Naive B cell (primary cell): Measurements from ENCODE around the gene SLC35F1. TPM values are rescaled to one million over a fixed set of nuclear protein-coding genes. Genes with fewer than 3 reads are reported as not detected.
"Not testable (repeated sequence)": the region's sequence is repeated elsewhere in the genome, so short reads cannot be mapped to it uniquely, and the experiment has no call there.

Experiments
- ATAC-seq, 2 donors: fragments of 150-1000 bp; cut with Tn5 transposase; 2 replicates each; pipeline ENCODE4 v1.10.0; 2021; ENCODE audit warnings: low read depth in 2 of 2, mild to moderate bottlenecking in 2 of 2, moderate library complexity in 2 of 2
- DNase-seq: peaks from one replicate; pipeline ENCODE4 v3.0.0; 2022
- H3K27ac Mint-ChIP-seq, 6 donors: one replicate each; pipeline ENCODE4 v1.8.0; 2020 to 2022; ENCODE audit warnings: mild to moderate bottlenecking in 6 of 6, mixed read lengths in 6 of 6, moderate library complexity in 5 of 6, inconsistent platforms in 2 of 6
- H3K27me3 Mint-ChIP-seq, 3 donors: one replicate each; pipeline ENCODE4 v1.8.0; 2021 to 2022; ENCODE audit warnings: mixed read lengths in 3 of 3, mild to moderate bottlenecking in 1 of 3
- H3K36me3 Mint-ChIP-seq, 2 donors: one replicate each; pipeline ENCODE4 v1.8.0; 2020 to 2022; ENCODE audit warnings: mixed read lengths in 2 of 2, inconsistent platforms in 1 of 2, mild to moderate bottlenecking in 1 of 2
- H3K4me1 Mint-ChIP-seq, 3 donors: one replicate each; pipeline ENCODE4 v1.8.0; 2020 to 2022; ENCODE audit warnings: mixed read lengths in 3 of 3, inconsistent platforms in 1 of 3, mild to moderate bottlenecking in 1 of 3, moderate library complexity in 1 of 3
- H3K4me3 Mint-ChIP-seq, 8 donors: one replicate each; pipeline ENCODE4 v1.8.0; 2020 to 2022; ENCODE audit warnings: mild to moderate bottlenecking in 8 of 8, mixed read lengths in 8 of 8, moderate library complexity in 8 of 8, inconsistent platforms in 2 of 8
- H3K9me3 Mint-ChIP-seq, 7 donors: one replicate each; pipeline ENCODE4 v1.8.0; 2020 to 2022; ENCODE audit warnings: mixed read lengths in 7 of 7, mild to moderate bottlenecking in 5 of 7, inconsistent platforms in 2 of 7, moderate library complexity in 1 of 7
- polyA plus RNA-seq, 6 donors: library from polyadenylated mRNA; unstranded; fragments of 300-500 nt; fragmentation: Illumina TruSeq; gene quantifications; one replicate each; pipeline ENCODE4 v1.2.3, GENCODE V29; 2021; ENCODE audit warnings: low read depth in 6 of 6

SLC35F1 gene
- polyA plus RNA-seq: not detected

- Mint-ChIP-seq H3K4me3 (peak within 1 kb of the TSS; percentile 39 to 89 (median 72)), H3K27ac (peak within 1 kb of the TSS in 1 of 6 donors; percentile 56), H3K36me3 (no peaks in the 10 kb centered on the region), H3K4me1 (peaks cover 3 to 13% (median 5%) of the 10 kb centered on the region in 3 donors), H3K9me3 (peaks cover 0 to 7% (median 0%) of the 10 kb centered on the region in 7 donors), H3K27me3 (peaks cover 54 to 67% (median 57%) of the 10 kb centered on the region in 3 donors)
- DNase-seq: no peak
- peak; percentile 35 to 48 for ATAC-seq
These were observed at the start of gene SLC35F1 for GRCh38 chr6:117906958-117907600. Gene SLC35F1 (plus strand): TSS chr6:117907264.

GRCh38 chr6:117858601-117859000 lies 48.5 kb upstream of the SLC35F1 start:
- DNase-seq: not testable (repeated sequence)

DNA sequence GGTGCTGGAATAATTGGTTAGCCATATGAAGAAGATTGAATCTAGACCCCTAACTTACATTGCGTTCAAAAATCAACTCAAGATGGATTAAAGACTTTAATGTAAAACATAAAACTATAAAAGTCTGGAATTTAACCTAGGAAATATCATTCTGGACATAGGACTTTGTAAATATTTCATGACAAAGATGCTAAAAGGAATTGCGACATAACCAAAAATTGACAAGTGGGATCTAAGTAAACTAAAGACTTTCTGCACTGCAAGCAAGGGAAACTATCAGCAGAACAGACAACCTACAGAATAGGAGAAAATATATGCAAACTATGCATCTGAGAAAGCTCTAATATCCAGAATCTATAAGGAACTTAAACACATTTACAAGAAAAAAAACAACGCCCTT lies 45.5 kb upstream of the SLC35F1 start:
- H3K4me1 Mint-ChIP-seq: no peaks in the 10 kb centered on the region
- DNase-seq: no peak
- no peak overlapping the region for H3K4me3 Mint-ChIP-seq
- ATAC-seq: no peak
- no peaks in the 10 kb centered on the region for H3K27me3 Mint-ChIP-seq
- no peaks in the 10 kb centered on the region for H3K36me3 Mint-ChIP-seq
- no peak overlapping the region for H3K27ac Mint-ChIP-seq
- peaks cover 0 to 16% (median 7%) of the 10 kb centered on the region in 7 donors for H3K9me3 Mint-ChIP-seq

More at GRCh38 chr6:117858601-117859000, 48.5 kb upstream of the SLC35F1 start:
- ATAC-seq, H3K4me3 Mint-ChIP-seq, H3K27me3 Mint-ChIP-seq, H3K36me3 Mint-ChIP-seq, H3K27ac Mint-ChIP-seq, H3K4me1 Mint-ChIP-seq: not testable (repeated sequence)
- peaks cover 3 to 22% (median 8%) of the 10 kb centered on the region in 7 donors for H3K9me3 Mint-ChIP-seq

DNA sequence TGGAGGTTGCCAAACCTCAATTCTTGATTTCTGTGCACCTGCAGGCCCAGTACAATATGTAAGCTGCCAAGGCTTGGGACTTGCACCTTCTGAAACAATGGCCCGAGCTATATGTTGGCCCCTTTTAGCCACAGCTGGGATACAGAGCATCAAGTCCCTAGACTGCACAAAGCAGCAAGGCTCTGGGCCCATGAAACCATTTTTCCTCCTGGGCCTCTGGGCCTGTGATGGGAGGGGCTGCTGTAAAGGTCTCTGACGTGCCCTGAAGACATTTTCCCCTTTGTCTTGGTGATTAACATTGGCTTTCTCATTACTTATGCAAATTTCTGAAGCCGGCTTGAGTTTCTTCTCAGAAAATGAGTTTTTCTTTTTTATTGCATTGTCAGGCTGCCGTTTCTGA lies 40.5 kb upstream of the SLC35F1 start:
- Mint-ChIP-seq H3K36me3 (no peaks in the 10 kb centered on the region), H3K4me1 (no peaks in the 10 kb centered on the region), H3K27ac (no peak overlapping the region), H3K9me3 (peaks cover 0 to 19% (median 8%) of the 10 kb centered on the region in 7 donors), H3K27me3 (no peaks in the 10 kb centered on the region), H3K4me3 (no peak overlapping the region)
- ATAC-seq (no peak), DNase-seq (no peak)

- no peak overlapping the region for H3K27ac Mint-ChIP-seq
- DNase-seq (no peak), ATAC-seq (no peak)
- H3K27me3 Mint-ChIP-seq: no peaks in the 10 kb centered on the region
- no peaks in the 10 kb centered on the region for H3K36me3 Mint-ChIP-seq
- H3K9me3 Mint-ChIP-seq: peaks cover 0 to 16% (median 5%) of the 10 kb centered on the region in 7 donors
- H3K4me3 Mint-ChIP-seq: no peak overlapping the region
- H3K4me1 Mint-ChIP-seq: no peaks in the 10 kb centered on the region
These were observed 36.4 kb upstream of the SLC35F1 start for GRCh38 chr6:117870486-117871242.

- Mint-ChIP-seq H3K4me1 (no peaks in the 10 kb centered on the region), H3K27me3 (peaks cover 0 to 8% (median 5%) of the 10 kb centered on the region in 3 donors), H3K36me3 (no peaks in the 10 kb centered on the region), H3K4me3 (no peak overlapping the region), H3K27ac (no peak overlapping the region), H3K9me3 (peaks cover 0 to 2% (median 0%) of the 10 kb centered on the region in 7 donors)
- no peak for DNase-seq
- ATAC-seq: no peak
These were observed 26.2 kb upstream of the SLC35F1 start for GRCh38 chr6:117880824-117881223.

GRCh38 chr6:117890172-117890571 lies 16.9 kb upstream of the SLC35F1 start:
- peaks cover 10 to 12% (median 11%) of the 10 kb centered on the region in 3 donors for H3K27me3 Mint-ChIP-seq
- peaks cover 0 to 9% (median 0%) of the 10 kb centered on the region in 7 donors for H3K9me3 Mint-ChIP-seq
- H3K4me1 Mint-ChIP-seq: no peaks in the 10 kb centered on the region
- H3K4me3 Mint-ChIP-seq: no peak overlapping the region
- DNase-seq (no peak), ATAC-seq (no peak)
- no peaks in the 10 kb centered on the region for H3K36me3 Mint-ChIP-seq
- H3K27ac Mint-ChIP-seq: no peak overlapping the region

- peaks cover 0 to 7% (median 0%) of the 10 kb centered on the region in 7 donors for H3K9me3 Mint-ChIP-seq
- DNase-seq (no peak), ATAC-seq (no peak)
- no peaks in the 10 kb centered on the region for H3K36me3 Mint-ChIP-seq
- H3K27me3 Mint-ChIP-seq: peaks cover 52 to 66% (median 53%) of the 10 kb centered on the region in 3 donors
- peak overlapping the region in 1 of 6 donors; percentile 56 for H3K27ac Mint-ChIP-seq
- H3K4me3 Mint-ChIP-seq: peak overlapping the region; percentile 22 to 89 (median 72)
- peaks cover 3 to 13% (median 5%) of the 10 kb centered on the region in 3 donors for H3K4me1 Mint-ChIP-seq
These were observed 532 bp upstream of the SLC35F1 start for GRCh38 chr6:117906507-117906957.

GRCh38 chr6:117907601-117908245 lies 659 bp downstream of the SLC35F1 start:
- Mint-ChIP-seq H3K27me3 (peaks cover 58 to 63% (median 59%) of the 10 kb centered on the region in 3 donors), H3K36me3 (no peaks in the 10 kb centered on the region), H3K4me1 (peaks cover 3 to 13% (median 5%) of the 10 kb centered on the region in 3 donors), H3K27ac (no peak overlapping the region), H3K4me3 (peak overlapping the region in 3 of 8 donors; percentile 19 to 67 (median 56)), H3K9me3 (peaks cover 0 to 7% (median 0%) of the 10 kb centered on the region in 7 donors)
- ATAC-seq (no peak), DNase-seq (no peak)

DNA sequence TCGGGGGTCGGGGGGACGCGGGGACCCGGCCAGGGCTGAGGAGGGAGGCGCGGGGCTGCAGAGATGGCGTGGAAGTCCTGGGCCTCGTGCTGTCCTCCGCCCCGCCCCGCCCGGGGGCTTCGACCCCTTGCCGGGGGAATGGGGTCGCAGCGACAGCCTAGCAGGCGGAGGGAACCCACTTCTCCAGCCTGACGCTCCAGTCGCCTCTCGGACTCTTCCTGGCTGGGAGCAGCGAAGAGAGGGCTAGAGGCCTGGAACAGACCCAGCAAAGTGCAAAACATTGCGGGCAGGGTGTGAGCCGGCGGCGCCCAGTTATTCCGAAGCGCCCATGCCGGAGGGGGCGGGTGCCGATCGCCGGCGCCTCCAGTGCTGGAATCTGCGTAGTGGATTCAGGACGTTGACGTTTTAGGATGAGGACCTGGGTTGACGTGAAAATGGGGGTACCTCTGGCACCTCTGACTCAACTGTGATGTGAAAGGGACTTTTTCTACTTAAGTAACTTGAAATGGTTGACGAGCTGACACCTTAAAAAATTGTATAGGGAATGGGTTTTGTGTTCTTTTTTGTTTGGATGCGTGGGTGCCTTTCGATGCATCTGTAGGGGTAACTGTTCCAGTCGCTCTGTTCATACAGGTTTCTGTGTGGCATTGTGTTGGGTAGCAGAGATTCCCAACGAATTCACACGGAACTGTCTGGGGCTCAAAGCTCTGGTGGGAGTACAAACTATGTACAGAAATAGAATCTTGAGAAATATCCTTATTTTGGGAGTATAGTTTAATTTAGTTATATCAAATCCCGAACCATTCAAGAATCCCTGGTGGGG lies 1.4 kb downstream of the SLC35F1 start:
- peaks cover 3 to 13% (median 5%) of the 10 kb centered on the region in 3 donors for H3K4me1 Mint-ChIP-seq
- H3K9me3 Mint-ChIP-seq: peaks cover 0 to 7% (median 0%) of the 10 kb centered on the region in 7 donors
- H3K27ac Mint-ChIP-seq: peak overlapping the region in 1 of 6 donors; percentile 21
- ATAC-seq: no peak
- DNase-seq: no peak
- peaks cover 58 to 62% (median 61%) of the 10 kb centered on the region in 3 donors for H3K27me3 Mint-ChIP-seq
- H3K36me3 Mint-ChIP-seq: no peaks in the 10 kb centered on the region
- peak overlapping the region; percentile 52 to 84 (median 63) for H3K4me3 Mint-ChIP-seq

- peaks cover 3 to 13% (median 5%) of the 10 kb centered on the region in 3 donors for H3K4me1 Mint-ChIP-seq
- no peak overlapping the region for H3K27ac Mint-ChIP-seq
- H3K36me3 Mint-ChIP-seq: no peaks in the 10 kb centered on the region
- H3K4me3 Mint-ChIP-seq: no peak overlapping the region
- H3K27me3 Mint-ChIP-seq: peaks cover 47 to 50% (median 50%) of the 10 kb centered on the region in 3 donors
- peaks cover 0 to 7% (median 0%) of the 10 kb centered on the region in 7 donors for H3K9me3 Mint-ChIP-seq
- no peak for DNase-seq
- ATAC-seq: no peak
These were observed 2.6 kb downstream of the SLC35F1 start for GRCh38 chr6:117909638-117910037.

DNA sequence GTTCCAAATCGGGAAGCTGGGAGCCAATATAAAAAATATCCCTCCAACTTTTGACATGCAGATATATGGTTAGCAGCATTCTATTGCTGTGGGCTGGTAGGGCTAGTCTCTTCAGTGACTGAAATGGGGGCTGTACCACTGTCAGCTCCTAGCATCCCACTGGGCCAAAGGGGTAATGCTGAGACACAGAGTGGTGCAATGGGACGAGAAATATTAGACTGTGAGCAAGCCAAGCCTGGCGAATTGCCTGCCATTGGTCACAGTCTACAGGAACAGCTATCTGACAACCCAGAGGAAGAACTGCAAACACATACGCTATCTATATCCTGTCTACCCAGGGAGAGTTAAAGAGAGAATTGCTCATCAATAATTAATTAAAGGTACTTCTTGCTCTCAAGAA lies 3.5 kb downstream of the SLC35F1 start:
- Mint-ChIP-seq H3K27ac (no peak overlapping the region), H3K4me1 (peaks cover 3 to 13% (median 5%) of the 10 kb centered on the region in 3 donors), H3K4me3 (no peak overlapping the region), H3K9me3 (peaks cover 0 to 7% (median 0%) of the 10 kb centered on the region in 7 donors), H3K36me3 (no peaks in the 10 kb centered on the region), H3K27me3 (peaks cover 38 to 44% (median 41%) of the 10 kb centered on the region in 3 donors)
- ATAC-seq (no peak), DNase-seq (no peak)
